GM15510 (cell line): Measurements from ENCODE around the gene COMMD3.

ENCODE experiments used
- POLR2A ChIP-seq: IDR thresholded peaks from 3 replicates; pipeline ENCODE4 v1.6.1; 2011; ENCODE audit warnings: borderline replicate concordance; ENCODE audit not compliant: insufficient read length; ENCODE audit errors: extremely low read depth

The COMMD3 gene

DNA sequence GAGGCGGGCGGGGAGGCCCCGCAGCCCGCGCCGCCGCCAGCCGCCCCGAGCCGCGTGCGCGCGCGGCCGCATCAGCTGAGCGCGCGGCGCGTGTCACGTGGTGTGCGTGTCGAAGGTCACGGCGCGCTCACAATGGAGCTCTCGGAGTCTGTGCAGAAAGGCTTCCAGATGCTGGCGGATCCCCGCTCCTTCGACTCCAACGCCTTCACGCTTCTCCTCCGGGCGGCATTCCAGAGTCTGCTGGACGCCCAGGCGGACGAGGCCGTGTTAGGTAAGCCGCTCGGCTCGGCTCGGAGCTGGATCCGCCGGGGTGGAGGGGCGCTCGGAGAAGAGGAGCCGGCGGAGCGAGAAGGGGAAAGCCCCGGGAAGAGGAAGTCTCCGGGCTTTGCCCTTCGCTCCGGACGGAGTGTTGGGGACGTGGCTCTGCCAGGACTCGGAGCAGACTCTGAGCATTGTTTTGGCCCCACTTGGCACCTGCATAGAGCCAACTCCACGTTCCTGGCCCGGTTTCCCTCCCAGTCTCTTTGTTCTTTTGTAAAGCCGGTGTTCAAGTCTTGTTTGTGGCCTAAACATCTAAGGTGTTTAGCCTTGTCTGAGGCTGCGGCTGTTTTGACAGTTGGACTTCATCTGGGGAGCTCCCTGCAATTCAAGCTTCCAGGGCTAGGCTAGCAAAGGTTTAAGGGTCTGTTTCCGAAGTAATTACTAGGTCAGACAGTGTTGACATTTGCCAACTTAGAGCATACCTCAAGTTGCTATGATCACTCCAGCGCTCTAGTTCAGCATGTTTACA lies at the start of gene COMMD3:
TSS of gene COMMD3 (plus strand) at position 103 of the 790 bp plus-strand sequence. CDS start at position 133, 30 bp downstream.
- peak; percentile 92 for TF ChIP-seq POLR2A

DNA sequence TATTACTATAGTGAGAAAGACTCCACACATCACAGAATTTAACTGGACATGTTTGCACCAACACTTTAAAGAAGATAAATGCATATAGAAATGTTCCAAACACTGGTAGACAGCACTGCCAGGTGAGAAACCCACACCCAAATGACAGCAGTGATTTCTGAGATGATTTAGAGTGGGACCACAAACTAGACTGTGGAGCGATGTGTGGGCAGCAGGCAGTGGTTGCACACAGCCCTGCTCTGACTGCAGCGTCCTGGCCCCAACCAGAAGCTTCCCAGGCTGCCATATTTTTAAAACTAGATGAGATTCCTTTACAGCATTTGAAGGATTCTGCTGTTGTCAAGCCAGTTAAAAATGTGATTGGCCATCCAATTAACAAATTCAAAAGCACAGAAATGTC lies 47.7 kb upstream of the COMMD3 start:
- no peak for TF ChIP-seq POLR2A

DNA sequence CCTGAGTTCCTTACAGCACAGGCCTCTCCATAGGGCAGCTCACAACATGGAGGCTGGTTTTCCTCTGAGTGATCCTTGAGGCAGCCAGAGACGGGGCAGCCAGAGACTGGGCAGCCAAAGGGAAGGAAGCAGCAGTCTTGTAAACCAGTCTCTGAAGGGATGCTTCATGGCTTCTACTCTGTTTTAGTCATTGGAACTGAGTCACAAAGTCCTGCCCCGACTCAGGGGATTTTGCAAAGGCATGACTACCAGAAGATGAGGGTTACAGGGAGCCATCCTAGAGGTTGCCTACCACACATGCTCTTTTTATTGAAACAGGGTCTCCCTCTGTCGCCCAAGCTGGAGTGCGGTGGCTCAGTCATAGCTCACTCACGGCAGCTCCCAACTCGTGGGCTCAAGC lies 44.4 kb upstream of the COMMD3 start:
- TF ChIP-seq POLR2A: no peak

DNA sequence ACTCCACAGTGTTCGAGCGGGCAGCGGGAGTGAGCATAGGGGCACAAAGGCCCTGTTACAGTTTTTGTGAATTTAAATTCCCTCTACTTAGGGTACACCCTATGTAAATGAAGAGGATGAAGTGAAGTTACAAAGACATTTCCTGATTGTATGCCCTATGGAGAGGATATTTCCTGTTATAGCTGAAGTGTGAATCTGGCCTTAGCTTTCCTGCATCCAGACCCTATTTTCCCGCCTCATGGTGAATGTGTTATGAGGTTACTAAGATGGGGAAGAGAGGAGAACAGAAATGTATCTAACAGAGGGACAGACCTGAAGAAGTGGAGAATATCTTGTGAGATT lies 37.8 kb upstream of the COMMD3 start:
- TF ChIP-seq POLR2A: no peak

DNA sequence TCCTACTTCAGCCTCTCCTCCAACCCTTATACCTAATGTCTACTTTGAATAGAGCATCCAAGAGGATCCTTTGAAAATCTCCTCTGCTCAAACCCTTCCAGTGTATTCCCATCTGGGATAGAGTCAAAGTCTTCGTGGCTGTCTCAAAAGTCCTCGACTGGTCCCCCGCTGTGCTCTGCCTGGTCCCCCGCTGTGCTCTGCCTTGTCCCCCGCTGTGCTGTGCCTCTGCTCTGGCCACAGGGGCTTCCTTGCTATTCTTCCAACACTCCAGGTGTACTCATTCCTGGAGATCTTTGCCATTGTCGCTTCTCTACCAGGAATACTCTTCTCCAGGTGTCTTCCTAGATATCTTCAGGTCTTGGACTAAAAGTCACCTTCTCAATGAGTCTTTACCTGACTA lies 36.1 kb upstream of the COMMD3 start:
- TF ChIP-seq POLR2A: no peak

DNA sequence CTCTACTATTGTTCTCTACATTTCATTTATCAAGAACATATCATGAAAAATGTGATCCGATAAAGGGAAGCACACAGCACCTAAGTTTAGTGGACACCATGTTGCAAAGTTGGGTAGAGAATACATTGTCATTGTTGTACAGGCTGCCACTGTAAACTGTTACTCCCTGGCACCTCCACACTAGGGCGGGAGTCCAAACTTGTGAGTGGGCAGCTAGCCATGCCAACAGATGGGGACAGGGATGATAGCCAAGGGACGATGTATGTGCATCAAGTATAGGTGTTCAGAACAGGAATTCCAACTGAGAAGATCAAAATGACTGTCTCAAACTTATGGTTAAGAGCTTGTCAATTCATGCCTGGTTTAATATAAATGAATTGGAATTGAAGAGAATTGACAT lies 31.1 kb upstream of the COMMD3 start:
- TF ChIP-seq POLR2A: no peak

DNA sequence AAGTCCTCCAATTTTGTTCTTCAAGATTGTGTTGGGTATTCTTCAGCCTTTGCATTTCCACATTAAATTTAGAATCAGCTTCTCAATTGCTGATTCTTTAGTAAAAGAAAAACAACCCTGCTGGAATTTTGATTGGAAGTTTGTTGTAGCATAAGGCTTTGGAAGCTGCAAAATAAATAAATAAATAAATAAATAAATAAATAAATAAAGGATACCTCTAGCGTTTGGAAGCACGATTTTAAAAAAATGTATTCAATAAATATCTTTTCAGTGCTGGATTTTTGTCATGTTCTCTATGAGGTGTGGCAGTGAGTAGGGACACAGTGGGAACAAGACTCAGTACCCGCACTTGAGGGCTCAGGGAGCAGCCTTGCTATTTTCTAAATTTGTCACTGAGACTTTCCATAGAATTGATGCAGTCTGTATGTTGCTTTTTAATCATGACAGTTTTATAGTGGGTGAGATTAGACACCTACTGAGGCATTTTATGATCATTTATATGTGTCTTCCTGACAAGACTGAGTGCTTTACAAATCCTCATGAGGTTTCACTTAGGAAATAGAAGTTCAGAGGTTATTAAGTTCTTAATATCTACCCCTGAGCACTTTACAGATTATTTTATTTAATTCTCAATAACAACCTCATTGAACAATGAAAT lies 22.3 kb upstream of the COMMD3 start:
- no peak for TF ChIP-seq POLR2A

DNA sequence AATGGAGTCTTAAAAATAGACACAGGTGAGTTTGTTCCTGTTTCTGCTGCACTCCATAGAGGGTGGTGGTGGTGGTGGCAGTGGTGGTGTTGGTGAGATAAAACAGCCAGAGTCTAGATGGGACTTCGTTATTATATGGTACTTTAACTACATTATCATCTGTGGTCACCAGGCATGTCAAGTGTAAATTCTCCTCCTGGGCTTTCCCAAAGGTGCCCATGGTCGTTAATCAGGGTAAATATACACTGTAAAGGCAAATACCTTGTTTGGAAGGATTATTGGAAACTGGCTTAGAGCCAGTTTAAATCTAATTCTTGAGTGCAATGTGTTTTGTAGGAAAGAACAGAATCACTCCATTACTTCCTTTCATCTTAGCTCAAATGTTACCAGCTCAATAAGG lies 21.5 kb upstream of the COMMD3 start:
- TF ChIP-seq POLR2A: no peak

DNA sequence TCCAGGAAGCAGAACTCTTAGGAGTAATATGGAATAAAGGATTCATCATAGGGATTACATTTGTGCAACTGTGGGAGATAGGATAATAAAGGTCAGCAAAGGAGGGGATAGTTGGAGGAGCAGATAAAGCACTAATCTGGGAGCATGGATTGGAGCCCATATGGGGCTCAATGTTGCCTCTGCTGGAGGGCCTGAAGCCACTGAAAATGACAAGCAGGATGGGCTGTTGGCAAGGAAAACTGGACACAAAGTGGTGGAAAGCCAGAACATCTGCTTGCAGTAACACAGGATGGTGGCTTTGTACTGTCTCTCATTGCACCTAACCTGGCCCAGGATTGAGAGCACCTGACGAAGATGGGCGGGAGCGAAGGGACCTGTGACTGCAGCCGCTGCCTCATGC lies 15.0 kb upstream of the COMMD3 start:
- no peak for TF ChIP-seq POLR2A

DNA sequence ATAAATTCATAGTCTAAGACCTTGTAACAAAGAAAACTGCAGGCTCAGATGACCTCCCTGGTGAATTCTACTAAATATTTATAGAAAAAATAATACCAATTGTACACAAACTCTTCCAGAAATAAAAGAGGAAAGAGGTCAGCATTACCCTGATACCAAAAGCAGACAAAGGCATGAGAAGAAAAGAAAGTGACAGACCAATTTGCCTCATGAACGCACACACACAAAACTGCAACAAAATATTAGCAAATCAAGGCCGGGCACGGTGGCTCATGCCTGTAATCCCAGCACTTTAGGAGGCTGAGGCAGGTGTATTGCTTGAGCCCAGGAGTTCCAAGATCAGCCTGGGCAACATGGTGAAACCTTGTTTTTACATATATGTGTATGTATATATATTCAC lies 12.7 kb upstream of the COMMD3 start:
- no peak for TF ChIP-seq POLR2A

DNA sequence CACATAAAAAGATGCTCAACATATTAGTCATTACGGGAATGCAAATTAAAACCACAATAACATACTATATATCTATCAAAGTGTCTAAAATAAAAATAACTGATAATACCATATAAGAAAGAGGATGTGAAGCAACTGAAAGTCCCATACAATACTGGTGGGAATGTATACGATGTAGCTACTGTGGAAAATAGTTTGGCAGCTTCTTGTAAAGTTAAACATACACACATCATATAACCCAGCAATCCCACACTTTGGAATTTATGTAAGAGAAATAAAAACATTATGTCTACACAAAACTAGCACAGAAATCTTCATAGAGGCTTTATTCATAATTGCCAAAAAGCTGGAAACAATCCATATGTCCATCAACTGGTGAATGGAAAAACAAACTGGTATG lies 10.5 kb upstream of the COMMD3 start:
- no peak for TF ChIP-seq POLR2A

DNA sequence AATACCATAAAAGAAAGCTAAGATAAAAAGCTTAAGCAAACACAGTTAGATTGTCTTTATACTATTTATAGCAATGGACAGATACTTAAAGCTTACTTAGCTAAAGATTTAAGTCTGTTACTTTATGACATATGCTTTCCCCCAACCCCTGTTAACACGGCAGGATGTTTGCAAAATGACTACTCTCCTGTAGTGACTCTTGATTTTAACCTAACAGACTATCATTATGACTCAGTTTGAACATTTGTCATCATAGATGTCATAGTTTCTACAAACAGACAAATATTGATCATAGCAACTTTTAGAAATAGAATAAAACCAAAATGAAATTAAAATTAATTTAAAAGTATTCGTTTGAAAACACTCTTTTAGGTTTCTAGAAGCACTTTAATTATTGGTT lies 7.8 kb upstream of the COMMD3 start:
- no peak for TF ChIP-seq POLR2A

DNA sequence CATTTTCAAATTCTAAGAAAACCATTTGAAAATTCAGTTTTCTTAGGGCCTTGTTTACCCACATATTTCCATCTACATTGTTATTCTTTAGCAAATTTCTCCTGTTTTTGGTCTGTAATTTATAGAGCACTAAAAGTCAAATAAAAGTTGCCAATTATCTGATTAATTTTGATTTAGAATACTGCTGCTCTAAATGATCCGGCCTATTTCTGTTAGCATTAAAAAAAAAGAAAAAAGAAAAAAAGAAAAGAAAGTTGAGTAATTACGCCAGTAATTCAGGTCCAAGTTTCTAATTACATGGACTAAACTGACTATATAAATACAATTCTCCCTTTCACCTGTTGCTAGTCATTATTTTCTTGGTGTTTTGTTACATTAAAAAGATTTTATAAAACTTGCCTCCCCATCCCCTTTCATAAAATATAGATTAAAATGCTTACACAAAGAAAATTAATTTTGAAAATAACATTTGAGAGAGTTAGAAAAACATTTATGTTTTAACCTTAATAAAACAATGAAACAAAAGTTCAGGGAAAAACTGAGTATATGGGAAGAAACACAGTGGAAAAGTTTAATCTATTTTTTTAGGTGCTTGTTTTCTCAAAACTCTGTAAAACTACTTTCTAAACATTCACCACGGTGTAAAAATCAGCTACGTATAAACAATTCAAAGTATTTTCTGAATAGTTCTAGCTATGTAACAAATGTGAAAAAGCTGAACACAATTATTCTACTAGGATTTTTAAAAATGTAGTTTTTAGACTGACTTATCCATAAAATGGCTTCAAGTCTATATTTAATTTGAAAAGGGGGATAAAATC lies 6.8 kb upstream of the COMMD3 start:
- TF ChIP-seq POLR2A: no peak

DNA sequence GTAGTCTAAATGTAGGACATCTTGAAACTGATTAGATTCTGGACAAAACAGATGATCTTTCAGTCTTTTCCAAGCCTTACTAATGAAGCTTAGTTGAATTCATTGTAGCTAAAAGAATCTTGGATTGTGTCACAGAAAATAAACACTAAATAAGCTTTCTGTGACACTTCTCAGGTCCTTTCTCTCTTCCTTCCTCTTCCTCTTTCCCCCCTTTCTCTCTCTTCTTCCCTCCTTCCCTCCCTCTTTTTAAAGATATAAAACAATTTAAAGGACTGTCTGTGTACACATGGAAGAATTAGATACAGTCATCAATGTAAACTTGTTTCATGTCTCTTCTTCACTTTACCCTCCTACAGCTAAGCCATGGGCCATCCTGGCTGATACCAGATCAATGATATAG lies 5.3 kb upstream of the COMMD3 start:
- TF ChIP-seq POLR2A: no peak

DNA sequence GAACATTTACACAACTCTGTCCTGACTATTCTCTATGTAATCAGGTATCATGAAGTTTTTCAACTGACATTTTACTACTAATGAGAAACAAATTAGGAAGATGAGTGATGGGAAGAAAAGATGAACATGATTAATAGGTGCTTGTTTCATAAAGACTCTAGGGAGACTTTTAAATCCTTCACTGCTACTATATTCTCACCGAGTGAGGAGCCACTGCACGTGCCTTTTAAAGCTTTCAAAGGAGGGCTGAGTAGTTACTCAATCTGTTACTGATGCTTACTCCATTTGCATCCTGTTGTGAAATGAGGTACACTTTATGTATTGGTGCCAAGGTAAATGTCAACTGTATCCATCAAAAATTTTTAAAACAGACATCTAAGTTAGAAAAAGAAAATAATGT lies 1.3 kb upstream of the COMMD3 start:
- no peak for TF ChIP-seq POLR2A
